ENCODE results near the gene ADAMTSL2.
A peak's percentile ranks its signal among the peaks of the same experiment; 100 is the strongest.

Gene ADAMTSL2

GRCh38 chr9:133529874-133530273, 4.6 kb upstream of the ADAMTSL2 start:
- DNase-seq (ENCODE audit: extremely low read depth in 1 of 2, low read depth in 1 of 2), result no peak

- no peak for DNase-seq (ENCODE audit: extremely low read depth in 1 of 2, low read depth in 1 of 2)
Measured at GRCh38 chr9:133531293-133531692, 3.2 kb upstream of the ADAMTSL2 start.

GRCh38 chr9:133532937-133533668, 1.4 kb upstream of the ADAMTSL2 start:
- peak; percentile 18 to 30 for DNase-seq (ENCODE audit: extremely low read depth in 1 of 2, low read depth in 1 of 2)

GRCh38 chr9:133533857-133534256, 647 bp upstream of the ADAMTSL2 start:
- DNase-seq (ENCODE audit: extremely low read depth in 1 of 2, low read depth in 1 of 2), result no peak

- DNase-seq (ENCODE audit: extremely low read depth in 1 of 2, low read depth in 1 of 2), result no peak
Measured at GRCh38 chr9:133535306-133535877, 888 bp downstream of the ADAMTSL2 start.

- no peak for DNase-seq (ENCODE audit: extremely low read depth in 1 of 2, low read depth in 1 of 2)
Measured at GRCh38 chr9:133536080-133536479, 1.6 kb downstream of the ADAMTSL2 start.

GRCh38 chr9:133536536-133536935, 2.0 kb downstream of the ADAMTSL2 start:
- DNase-seq (ENCODE audit: extremely low read depth in 1 of 2, low read depth in 1 of 2), result no peak

GRCh38 chr9:133537257-133537656, 2.8 kb downstream of the ADAMTSL2 start:
- DNase-seq (ENCODE audit: extremely low read depth in 1 of 2, low read depth in 1 of 2), result no peak

GRCh38 chr9:133538176-133538575, 3.7 kb downstream of the ADAMTSL2 start:
- DNase-seq (ENCODE audit: extremely low read depth in 1 of 2, low read depth in 1 of 2), result no peak

GRCh38 chr9:133538851-133539833, 4.6 kb downstream of the ADAMTSL2 start:
- DNase-seq (ENCODE audit: extremely low read depth in 1 of 2, low read depth in 1 of 2), result no peak

GRCh38 chr9:133539991-133540697, 5.6 kb downstream of the ADAMTSL2 start:
- DNase-seq (ENCODE audit: extremely low read depth in 1 of 2, low read depth in 1 of 2), result no peak

GRCh38 chr9:133540698-133541025, 6.2 kb downstream of the ADAMTSL2 start:
- no peak for DNase-seq (ENCODE audit: extremely low read depth in 1 of 2, low read depth in 1 of 2)

- no peak for DNase-seq (ENCODE audit: extremely low read depth in 1 of 2, low read depth in 1 of 2)
Measured at GRCh38 chr9:133542002-133542401, 7.5 kb downstream of the ADAMTSL2 start.

- DNase-seq (ENCODE audit: extremely low read depth in 1 of 2, low read depth in 1 of 2), result no peak
Measured at GRCh38 chr9:133543772-133544467, 9.4 kb downstream of the ADAMTSL2 start.

GRCh38 chr9:133545494-133546286, 11.2 kb downstream of the ADAMTSL2 start:
- no peak for DNase-seq (ENCODE audit: extremely low read depth in 1 of 2, low read depth in 1 of 2)

GRCh38 chr9:133546287-133546680, 11.8 kb downstream of the ADAMTSL2 start:
- DNase-seq (ENCODE audit: extremely low read depth in 1 of 2, low read depth in 1 of 2), result no peak

- no peak for DNase-seq (ENCODE audit: extremely low read depth in 1 of 2, low read depth in 1 of 2)
Measured at GRCh38 chr9:133547116-133547515, 12.6 kb downstream of the ADAMTSL2 start.

GRCh38 chr9:133551446-133551845, 16.9 kb downstream of the ADAMTSL2 start:
- no peak for DNase-seq (ENCODE audit: extremely low read depth in 1 of 2, low read depth in 1 of 2)

- DNase-seq (ENCODE audit: extremely low read depth in 1 of 2, low read depth in 1 of 2), result no peak
Measured at GRCh38 chr9:133552236-133552635, 17.7 kb downstream of the ADAMTSL2 start.

- no peak for DNase-seq (ENCODE audit: extremely low read depth in 1 of 2, low read depth in 1 of 2)
Measured at GRCh38 chr9:133553123-133553522, 18.6 kb downstream of the ADAMTSL2 start.
